HG03354 (cell line): ENCODE data around the gene CEP70.

Experiments
- ATAC-seq: cut with Tn5 transposase; IDR thresholded peaks from one replicate; pipeline ENCODE4 v1.9.1; 2021; ENCODE audit warnings: mild to moderate bottlenecking; ENCODE audit not compliant: unreplicated experiment, poor library complexity, severe bottlenecking

The CEP70 gene

GRCh38 chr3:138474163-138474562, 119.9 kb downstream of the CEP70 start:
- no peak for ATAC-seq

DNA sequence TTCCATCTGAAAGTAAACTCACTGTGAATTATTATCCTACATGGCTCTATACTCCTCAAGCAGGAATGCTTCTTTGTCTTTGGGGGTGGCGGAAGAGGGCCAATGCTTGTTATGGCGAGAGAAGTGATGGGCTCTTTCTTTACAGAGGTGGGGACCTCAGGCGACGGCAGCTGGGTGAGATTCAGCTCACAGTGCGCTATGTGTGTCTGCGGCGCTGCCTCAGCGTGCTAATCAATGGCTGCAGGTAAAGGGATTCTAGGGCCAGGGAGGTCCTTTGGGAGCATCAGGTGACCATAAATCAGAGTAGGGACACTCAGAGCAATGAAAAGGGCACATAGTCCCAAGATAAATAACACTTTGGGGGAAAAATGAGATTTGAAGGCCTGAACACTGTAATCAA, 120.7 kb downstream of the CEP70 start:
- ATAC-seq: no peak

DNA sequence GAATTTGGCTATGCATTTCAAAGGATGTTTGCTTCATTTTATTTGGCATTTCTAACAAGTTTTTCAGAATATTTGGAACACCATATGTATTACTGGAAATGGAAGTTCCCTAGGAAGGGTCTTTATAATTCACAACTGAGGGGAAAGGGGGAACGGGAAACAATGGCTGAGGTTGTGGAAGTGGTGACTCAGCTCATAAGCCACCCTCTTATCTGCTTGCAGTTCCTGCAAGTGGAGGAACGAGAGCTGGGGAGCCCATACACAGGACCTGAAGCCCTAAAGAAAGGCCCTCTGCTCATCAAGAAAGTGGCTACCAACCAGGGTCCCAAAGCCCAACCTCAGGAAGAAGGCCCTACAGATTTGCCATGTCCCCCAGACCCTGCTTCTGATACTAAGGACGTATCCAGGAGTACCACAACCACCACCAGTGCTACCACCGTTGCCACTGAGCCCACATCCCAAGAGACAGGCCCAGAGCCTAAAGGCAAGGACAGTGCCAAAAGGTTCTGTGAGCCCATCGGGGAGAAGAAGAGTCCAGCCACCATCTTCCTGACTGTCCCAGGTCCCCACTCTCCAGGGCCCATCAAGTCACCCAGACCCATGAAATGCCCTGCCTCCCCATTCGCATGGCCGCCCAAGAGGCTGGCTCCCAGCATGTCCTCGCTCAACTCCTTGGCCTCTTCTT, 121.8 kb downstream of the CEP70 start:
- ATAC-seq: no peak

DNA sequence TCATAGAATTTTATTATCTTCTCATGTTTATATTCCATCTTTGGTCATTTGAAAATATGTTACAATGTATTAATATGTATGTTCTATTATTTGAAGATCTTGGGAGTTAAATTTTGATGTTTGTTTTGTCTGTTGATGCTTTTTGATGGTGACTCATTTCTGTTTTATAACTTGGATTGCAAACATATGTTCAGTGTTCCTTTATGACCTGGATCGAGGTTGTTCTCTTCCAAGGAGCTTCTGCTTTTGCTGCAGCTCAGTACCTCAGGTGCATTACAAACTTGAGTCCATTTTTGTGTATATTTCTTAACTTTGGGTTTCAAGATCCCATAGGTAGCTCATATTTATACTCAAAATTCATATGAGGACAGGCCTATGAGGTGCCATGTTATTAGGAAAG, 122.6 kb downstream of the CEP70 start:
- no peak for ATAC-seq

GRCh38 chr3:138470687-138471086, 123.4 kb downstream of the CEP70 start:
- no peak for ATAC-seq

DNA sequence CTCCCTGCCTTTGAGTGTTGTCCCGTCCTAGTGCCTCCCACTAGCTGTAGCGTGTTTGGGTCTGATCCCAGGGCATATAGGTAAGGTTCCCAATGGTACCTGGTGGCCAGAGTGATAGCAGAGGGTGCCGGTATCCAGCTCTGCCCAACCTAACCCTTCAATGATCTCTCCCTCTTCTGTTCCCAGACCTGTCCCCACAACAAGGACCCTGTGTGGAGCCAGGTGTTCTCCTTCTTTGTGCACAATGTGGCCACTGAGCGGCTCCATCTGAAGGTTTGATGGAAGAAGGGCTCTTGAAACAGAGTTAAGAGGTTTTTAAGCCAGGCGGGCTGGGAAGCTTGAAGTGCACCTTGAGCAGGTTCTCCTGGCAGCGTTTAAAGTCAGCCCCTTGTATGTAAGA, 124.2 kb downstream of the CEP70 start:
- no peak for ATAC-seq

DNA sequence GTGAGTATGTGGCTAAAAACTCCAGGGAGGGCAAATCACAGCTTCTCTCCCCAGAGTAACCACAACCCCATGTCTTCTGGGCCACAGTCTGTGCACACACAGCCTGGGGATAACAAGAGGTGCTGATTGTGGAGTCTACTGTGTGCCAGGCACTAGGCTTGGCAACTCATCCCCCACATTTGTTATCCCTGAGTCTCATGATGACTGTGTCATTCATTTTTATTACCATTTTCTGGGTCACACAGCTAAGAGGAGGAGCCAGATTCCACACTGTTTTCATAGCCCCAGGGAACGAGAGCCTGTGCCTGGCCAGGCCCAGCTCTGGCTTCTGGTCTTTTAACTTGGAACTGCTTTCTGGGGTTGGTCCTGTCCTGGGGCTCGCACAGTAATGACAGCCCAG, 125.2 kb downstream of the CEP70 start:
- ATAC-seq: no peak

GRCh38 chr3:138468451-138468850, 125.6 kb downstream of the CEP70 start:
- ATAC-seq: no peak

- ATAC-seq: no peak
These were observed 126.1 kb downstream of the CEP70 start for GRCh38 chr3:138467931-138468330.

- ATAC-seq: no peak
These were observed 128.1 kb downstream of the CEP70 start for GRCh38 chr3:138465925-138466324.

GRCh38 chr3:138465451-138465850, 128.6 kb downstream of the CEP70 start:
- no peak for ATAC-seq

GRCh38 chr3:138464491-138464860, 129.6 kb downstream of the CEP70 start:
- ATAC-seq: no peak

GRCh38 chr3:138463724-138464490, 130.2 kb downstream of the CEP70 start:
- ATAC-seq: no peak

- ATAC-seq: no peak
These were observed 132.2 kb downstream of the CEP70 start for GRCh38 chr3:138461896-138462295.

DNA sequence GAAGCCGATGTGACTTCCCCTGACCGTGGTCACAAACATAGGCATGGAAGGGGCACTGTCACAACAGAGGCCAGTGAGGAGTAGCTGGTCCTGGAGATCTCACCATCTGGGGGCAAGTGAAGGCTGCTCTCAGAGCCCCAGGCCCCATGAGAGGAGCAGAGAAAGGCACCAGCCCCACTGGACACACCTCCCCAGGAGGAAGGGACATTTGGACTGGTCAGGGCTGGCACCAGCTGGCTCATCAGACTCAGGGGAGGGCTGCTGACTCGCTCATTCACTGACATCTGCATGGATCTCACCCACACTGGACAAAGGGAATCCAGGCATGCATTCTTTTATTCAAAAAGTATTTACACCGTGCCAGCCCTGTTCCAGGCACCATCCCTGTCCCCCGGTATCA, 132.8 kb downstream of the CEP70 start:
- no peak for ATAC-seq

DNA sequence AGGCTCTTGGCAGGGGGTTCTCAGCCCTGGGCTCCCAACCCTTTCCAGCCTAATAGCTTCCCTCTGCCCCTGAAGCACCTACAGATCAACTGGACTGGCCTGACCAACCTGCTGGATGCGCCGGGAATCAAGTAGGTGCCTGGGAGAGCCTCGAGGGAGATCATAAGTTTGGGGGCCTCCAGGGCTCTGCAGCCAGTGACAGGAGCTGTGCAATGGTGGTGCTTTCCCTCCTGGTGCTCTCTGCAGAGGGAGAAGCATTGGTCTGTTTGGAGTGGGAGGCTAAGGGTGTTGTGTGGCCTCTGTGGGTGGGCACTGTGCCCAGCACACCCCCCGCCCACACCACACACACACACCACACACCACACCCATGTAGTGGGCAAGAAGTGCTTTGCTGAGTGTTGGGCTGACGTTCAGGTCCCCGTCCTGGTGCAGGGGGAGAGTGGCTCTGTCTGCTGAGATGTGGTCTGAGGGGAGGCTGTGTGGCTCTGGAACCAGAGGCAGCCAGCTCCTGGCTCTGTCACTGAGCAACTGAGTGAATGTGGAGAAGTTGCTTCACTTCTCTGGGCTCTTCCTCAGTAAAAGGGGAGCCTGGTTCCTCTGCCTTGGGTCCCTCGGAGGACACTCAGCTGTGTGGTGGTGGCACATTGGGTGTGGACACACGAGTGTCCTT, 133.4 kb downstream of the CEP70 start:
- ATAC-seq: no peak

GRCh38 chr3:138459619-138460535, 134.2 kb downstream of the CEP70 start:
- no peak for ATAC-seq

DNA sequence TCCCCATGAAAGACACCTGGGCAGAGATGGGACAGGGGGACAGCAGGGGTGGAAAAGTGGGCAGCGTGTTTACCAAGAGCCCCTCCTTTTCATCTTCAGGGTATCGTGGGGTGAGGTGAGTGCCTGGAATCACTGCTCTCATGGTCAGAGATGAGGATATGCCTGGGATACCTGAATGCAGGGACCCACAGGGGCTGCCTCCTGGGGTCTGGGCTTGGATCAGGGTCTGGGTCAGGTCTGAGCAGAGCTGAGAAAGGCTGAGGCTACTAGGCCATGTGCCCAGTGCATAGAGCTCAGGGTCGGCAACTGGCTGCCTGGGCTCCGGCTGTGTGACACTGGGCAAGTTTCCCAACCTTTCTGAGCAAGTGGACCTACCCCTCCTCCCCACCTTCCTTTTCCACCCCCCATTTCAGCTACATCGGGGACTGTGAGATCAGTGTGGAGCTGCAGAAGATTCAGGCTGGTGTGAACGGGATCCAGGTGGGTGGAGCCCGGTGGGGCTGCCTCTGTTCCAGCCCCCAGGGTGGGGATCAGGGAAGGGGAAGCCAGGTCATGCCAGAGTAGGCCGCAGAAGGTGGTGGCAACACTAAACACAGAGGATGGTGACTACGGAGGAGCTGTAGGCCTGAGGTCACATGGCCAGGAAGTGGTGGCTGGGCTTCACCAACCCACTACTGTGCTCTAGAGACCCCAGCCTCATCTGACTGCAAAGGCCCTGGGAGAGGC, 135.1 kb downstream of the CEP70 start:
- ATAC-seq: no peak
